ENCODE results near the gene MRAP2.

The MRAP2 gene

GRCh38 chr6:84016029-84016428 is 17.5 kb upstream of the MRAP2 start:
- Histone ChIP-seq H2BK15ac (ENCODE audit: low read depth, poor library complexity, severe bottlenecking) (no peak overlapping the region), H2BK12ac (ENCODE audit: low read length in 2 of 2) (no peak overlapping the region), H3K4me3 (ENCODE audit: insufficient read depth in 1 of 2, low read depth in 1 of 2, low read length in 2 of 2) (no peak overlapping the region), H3K23ac (ENCODE audit: low read length in 2 of 2) (no peak overlapping the region), H2AFZ (ENCODE audit: low read depth, low read length) (no peak overlapping the region), H4K91ac (ENCODE audit: low read length) (no peak overlapping the region), H3K79me1 (replicated peaks; ENCODE audit: low read length, poor library complexity, severe bottlenecking) (no peaks in the 10 kb centered on the region), H3K4me1 (ENCODE audit: control insufficient read depth, insufficient read depth, low read depth, low read length) (no peaks in the 10 kb centered on the region), H3K9me3 (ENCODE audit: control insufficient read depth, low read length) (no peaks in the 10 kb centered on the region), H4K8ac (ENCODE audit: low read length) (no peak overlapping the region), H3K4ac (ENCODE audit: low read depth in 1 of 2, low read length in 2 of 2) (no peak overlapping the region), H2AK5ac (ENCODE audit: low read length, severe bottlenecking) (no peak overlapping the region), H3K14ac (ENCODE audit: low read length in 2 of 2) (no peak overlapping the region), H3K27me3 (ENCODE audit: control insufficient read depth in 1 of 2, insufficient read depth in 1 of 2, low read length in 2 of 2) (peaks cover 0 to 8% of the 10 kb centered on the region in 2 experiments), H3K4me2 (ENCODE audit: low read length, poor library complexity, severe bottlenecking) (no peak overlapping the region), H3K9ac (ENCODE audit: low read length) (no peak overlapping the region), H3K27ac (ENCODE audit: low read length, poor library complexity, severe bottlenecking) (no peak overlapping the region), H2BK5ac (ENCODE audit: low read depth, low read length, poor library complexity, severe bottlenecking) (no peak overlapping the region), H3K36me3 (ENCODE audit: control insufficient read depth in 1 of 2, insufficient read depth in 2 of 2, low read depth in 1 of 2, low read length in 2 of 2) (no peaks in the 10 kb centered on the region), H3K18ac (ENCODE audit: low read depth in 1 of 2, low read length in 2 of 2) (no peak overlapping the region), H2BK120ac (ENCODE audit: low read depth, low read length) (no peak overlapping the region)
- WGBS = no CpG with 5 or more reads among the region's 1 CpG
- DNase-seq = no peak

- H3K4me1 ChIP-seq (ENCODE audit: control insufficient read depth, insufficient read depth, low read depth, low read length) = no peaks in the 10 kb centered on the region
- no peak overlapping the region for H2AFZ ChIP-seq (ENCODE audit: low read depth, low read length)
- H2BK15ac ChIP-seq (ENCODE audit: low read depth, poor library complexity, severe bottlenecking) = no peak overlapping the region
- H3K27me3 ChIP-seq (ENCODE audit: control insufficient read depth in 1 of 2, insufficient read depth in 1 of 2, low read length in 2 of 2) = peaks cover 0 to 8% of the 10 kb centered on the region in 2 experiments
- H2BK5ac ChIP-seq (ENCODE audit: low read depth, low read length, poor library complexity, severe bottlenecking) = no peak overlapping the region
- no peak overlapping the region for H2AK5ac ChIP-seq (ENCODE audit: low read length, severe bottlenecking)
- H4K8ac ChIP-seq (ENCODE audit: low read length) = no peak overlapping the region
- no peaks in the 10 kb centered on the region for H3K79me1 ChIP-seq (replicated peaks; ENCODE audit: low read length, poor library complexity, severe bottlenecking)
- no peak overlapping the region for H4K91ac ChIP-seq (ENCODE audit: low read length)
- H3K14ac ChIP-seq (ENCODE audit: low read length in 2 of 2) = no peak overlapping the region
- H3K4ac ChIP-seq (ENCODE audit: low read depth in 1 of 2, low read length in 2 of 2) = no peak overlapping the region
- no peaks in the 10 kb centered on the region for H3K36me3 ChIP-seq (ENCODE audit: control insufficient read depth in 1 of 2, insufficient read depth in 2 of 2, low read depth in 1 of 2, low read length in 2 of 2)
- no peak overlapping the region for H2BK12ac ChIP-seq (ENCODE audit: low read length in 2 of 2)
- no peak overlapping the region for H3K18ac ChIP-seq (ENCODE audit: low read depth in 1 of 2, low read length in 2 of 2)
- 86% methylated on average over 1 of the region's 1 CpG for WGBS
- DNase-seq = no peak
- H3K9ac ChIP-seq (ENCODE audit: low read length) = no peak overlapping the region
- H3K4me3 ChIP-seq (ENCODE audit: insufficient read depth in 1 of 2, low read depth in 1 of 2, low read length in 2 of 2) = no peak overlapping the region
- no peak overlapping the region for H3K27ac ChIP-seq (ENCODE audit: low read length, poor library complexity, severe bottlenecking)
- H3K9me3 ChIP-seq (ENCODE audit: control insufficient read depth, low read length) = no peaks in the 10 kb centered on the region
- no peak overlapping the region for H2BK120ac ChIP-seq (ENCODE audit: low read depth, low read length)
- H3K23ac ChIP-seq (ENCODE audit: low read length in 2 of 2) = no peak overlapping the region
- H3K4me2 ChIP-seq (ENCODE audit: low read length, poor library complexity, severe bottlenecking) = no peak overlapping the region
Measured at GRCh38 chr6:84017709-84018452, 15.7 kb upstream of the MRAP2 start.

GRCh38 chr6:84018453-84019061 is 15.0 kb upstream of the MRAP2 start:
- WGBS = no CpG with 5 or more reads among the region's 1 CpG
- DNase-seq = no peak
- H3K4me3 ChIP-seq (ENCODE audit: insufficient read depth in 1 of 2, low read depth in 1 of 2, low read length in 2 of 2) = no peak overlapping the region

GRCh38 chr6:84019141-84019841 is 14.3 kb upstream of the MRAP2 start:
- Histone ChIP-seq H2AFZ (ENCODE audit: low read depth, low read length) (no peak overlapping the region), H3K36me3 (ENCODE audit: control insufficient read depth in 1 of 2, insufficient read depth in 2 of 2, low read depth in 1 of 2, low read length in 2 of 2) (no peaks in the 10 kb centered on the region), H2BK5ac (ENCODE audit: low read depth, low read length, poor library complexity, severe bottlenecking) (no peak overlapping the region), H3K79me1 (replicated peaks; ENCODE audit: low read length, poor library complexity, severe bottlenecking) (no peaks in the 10 kb centered on the region), H3K27ac (ENCODE audit: low read length, poor library complexity, severe bottlenecking) (no peak overlapping the region), H4K8ac (ENCODE audit: low read length) (no peak overlapping the region), H3K4me3 (ENCODE audit: insufficient read depth in 1 of 2, low read depth in 1 of 2, low read length in 2 of 2) (no peak overlapping the region), H2BK12ac (ENCODE audit: low read length in 2 of 2) (no peak overlapping the region), H2AK5ac (ENCODE audit: low read length, severe bottlenecking) (no peak overlapping the region), H3K27me3 (ENCODE audit: control insufficient read depth in 1 of 2, insufficient read depth in 1 of 2, low read length in 2 of 2) (peaks cover 0 to 8% of the 10 kb centered on the region in 2 experiments), H3K4me1 (ENCODE audit: control insufficient read depth, insufficient read depth, low read depth, low read length) (no peaks in the 10 kb centered on the region), H3K4me2 (ENCODE audit: low read length, poor library complexity, severe bottlenecking) (no peak overlapping the region), H3K9ac (ENCODE audit: low read length) (no peak overlapping the region), H3K18ac (ENCODE audit: low read depth in 1 of 2, low read length in 2 of 2) (no peak overlapping the region), H2BK120ac (ENCODE audit: low read depth, low read length) (no peak overlapping the region), H3K23ac (ENCODE audit: low read length in 2 of 2) (no peak overlapping the region), H3K4ac (ENCODE audit: low read depth in 1 of 2, low read length in 2 of 2) (no peak overlapping the region), H3K14ac (ENCODE audit: low read length in 2 of 2) (no peak overlapping the region), H4K91ac (ENCODE audit: low read length) (no peak overlapping the region), H2BK15ac (ENCODE audit: low read depth, poor library complexity, severe bottlenecking) (no peak overlapping the region), H3K9me3 (ENCODE audit: control insufficient read depth, low read length) (no peaks in the 10 kb centered on the region)
- WGBS = 88% methylated on average over 9 of the region's 28 CpGs
- no peak for DNase-seq

More at GRCh38 chr6:84018453-84019061, 15.0 kb upstream of the MRAP2 start:
- Histone ChIP-seq H2AK5ac (ENCODE audit: low read length, severe bottlenecking) (no peak overlapping the region), H3K18ac (ENCODE audit: low read depth in 1 of 2, low read length in 2 of 2) (no peak overlapping the region), H2BK5ac (ENCODE audit: low read depth, low read length, poor library complexity, severe bottlenecking) (no peak overlapping the region), H3K4ac (ENCODE audit: low read depth in 1 of 2, low read length in 2 of 2) (no peak overlapping the region), H3K4me2 (ENCODE audit: low read length, poor library complexity, severe bottlenecking) (no peak overlapping the region), H3K36me3 (ENCODE audit: control insufficient read depth in 1 of 2, insufficient read depth in 2 of 2, low read depth in 1 of 2, low read length in 2 of 2) (no peaks in the 10 kb centered on the region), H2BK120ac (ENCODE audit: low read depth, low read length) (no peak overlapping the region), H2BK12ac (ENCODE audit: low read length in 2 of 2) (no peak overlapping the region), H3K14ac (ENCODE audit: low read length in 2 of 2) (no peak overlapping the region), H3K4me1 (ENCODE audit: control insufficient read depth, insufficient read depth, low read depth, low read length) (no peaks in the 10 kb centered on the region), H3K27ac (ENCODE audit: low read length, poor library complexity, severe bottlenecking) (no peak overlapping the region), H4K91ac (ENCODE audit: low read length) (no peak overlapping the region), H2AFZ (ENCODE audit: low read depth, low read length) (peak overlapping the region; percentile 4), H3K9me3 (ENCODE audit: control insufficient read depth, low read length) (no peaks in the 10 kb centered on the region), H2BK15ac (ENCODE audit: low read depth, poor library complexity, severe bottlenecking) (no peak overlapping the region), H4K8ac (ENCODE audit: low read length) (no peak overlapping the region), H3K79me1 (replicated peaks; ENCODE audit: low read length, poor library complexity, severe bottlenecking) (no peaks in the 10 kb centered on the region), H3K27me3 (ENCODE audit: control insufficient read depth in 1 of 2, insufficient read depth in 1 of 2, low read length in 2 of 2) (peaks cover 0 to 8% of the 10 kb centered on the region in 2 experiments), H3K9ac (ENCODE audit: low read length) (no peak overlapping the region), H3K23ac (ENCODE audit: low read length in 2 of 2) (no peak overlapping the region)

Measured in mesenchymal stem cell (in vitro differentiated cells and primary cell).